Psoas muscle (tissue), 8 donors: Measurements from ENCODE around the gene WDR81. TPM values are rescaled to one million over a fixed set of nuclear protein-coding genes. Genes with fewer than 3 reads are reported as not detected.

Source experiments
- ATAC-seq, 4 donors: fragments of 200-7000 bp; cut with Tn5 transposase; one replicate each; pipeline ENCODE4 v1.9.1; 2020; ENCODE audit warnings: moderate library complexity in 3 of 4, mild to moderate bottlenecking in 2 of 4
- DNase-seq, 2 donors: peaks; one replicate each; pipeline ENCODE4 v3.0.0-alpha.2; 2020
- H3K27ac ChIP-seq: fragments of 200-600 bp; one replicate; pipeline ENCODE4 v1.8.0; 2022
- H3K27me3 ChIP-seq, 3 donors: fragments of 200-600 bp in 1 of 3; one replicate each; pipeline versions ENCODE4 v1.6.1 to v1.8.0; 2013 to 2022; ENCODE audit warnings: low read length in 2 of 3, mild to moderate bottlenecking in 2 of 3, moderate library complexity in 1 of 3; ENCODE audit not compliant: insufficient read depth in 3 of 3
- H3K36me3 ChIP-seq, 2 donors: fragments of 200-600 bp in 1 of 2; one replicate each; pipeline versions ENCODE4 v1.6.1 to v1.8.0; 2013 to 2022; ENCODE audit warnings: low read depth in 1 of 2, mild to moderate bottlenecking in 1 of 2, moderate library complexity in 1 of 2; ENCODE audit not compliant: insufficient read depth in 1 of 2
- H3K4me1 ChIP-seq: fragments of 200-600 bp; one replicate; pipeline ENCODE4 v1.8.0; 2022
- H3K4me3 ChIP-seq: fragments of 200-600 bp; one replicate; pipeline ENCODE4 v1.8.0; 2022; ENCODE audit warnings: mild to moderate bottlenecking
- H3K9me3 ChIP-seq: fragments of 200-600 bp; one replicate; pipeline ENCODE4 v1.8.0; 2022
- CTCF ChIP-seq: fragments of 200-600 bp; IDR thresholded peaks from one replicate; pipeline ENCODE4 v1.8.0; 2022; ENCODE audit warnings: antibody characterized with exemption
- WGBS, 3 donors: extraction: QIAGEN DNeasy Blood & Tissue Kit; methylation state at CpG; one replicate each; pipeline versions ENCODE4 v1.1.6 to v1.1.7; 2013; 5-methylcytosine and 5-hydroxymethylcytosine counted together
- intact Hi-C, 2 donors: fragments of 100-400 bp; cut with DNase I; formaldehyde crosslinking; loops; one replicate each; pipeline versions ENCODE4 v1.11.0 to v1.14.2; 2022
- polyA plus RNA-seq, 3 donors: library from polyadenylated mRNA; stranded (reverse); fragments of 200-250 nt; gene quantifications; one replicate each; pipeline ENCODE4 v1.2.3, GENCODE V29; 2013
- total RNA-seq, 4 donors: library from RNA; stranded (reverse); fragmentation: NEBNext Ultra II Directional in 2 of 4; extraction: Animal tissue kit (Norgen Biotek cat#: 25700) in 2 of 4; gene quantifications; one replicate each; pipeline versions ENCODE4 v1.2.1 to v1.2.4, GENCODE V29; 2021 to 2023
- donor health status: healthy with polysubstance abuse.
- donor health status: DM: no; HTN: no; CAD: no; lungs with moderate emphysema.
- donor health status: Bipolar disorder and iron deficiency.
- donor health status: healthy.
- donor health status: DM: yes; HTN: yes; CAD: no.
- donor health status: DM: no; HTN: no; CAD: no.
- donor health status: DM: no; HTN: no; CAD: no.
- donor health status: DM: yes; HTN: yes; CAD: no.

The WDR81 gene
- total and polyA plus RNA-seq, 7 donors = 15.1 to 27.9 (median 18.5) TPM

DNA sequence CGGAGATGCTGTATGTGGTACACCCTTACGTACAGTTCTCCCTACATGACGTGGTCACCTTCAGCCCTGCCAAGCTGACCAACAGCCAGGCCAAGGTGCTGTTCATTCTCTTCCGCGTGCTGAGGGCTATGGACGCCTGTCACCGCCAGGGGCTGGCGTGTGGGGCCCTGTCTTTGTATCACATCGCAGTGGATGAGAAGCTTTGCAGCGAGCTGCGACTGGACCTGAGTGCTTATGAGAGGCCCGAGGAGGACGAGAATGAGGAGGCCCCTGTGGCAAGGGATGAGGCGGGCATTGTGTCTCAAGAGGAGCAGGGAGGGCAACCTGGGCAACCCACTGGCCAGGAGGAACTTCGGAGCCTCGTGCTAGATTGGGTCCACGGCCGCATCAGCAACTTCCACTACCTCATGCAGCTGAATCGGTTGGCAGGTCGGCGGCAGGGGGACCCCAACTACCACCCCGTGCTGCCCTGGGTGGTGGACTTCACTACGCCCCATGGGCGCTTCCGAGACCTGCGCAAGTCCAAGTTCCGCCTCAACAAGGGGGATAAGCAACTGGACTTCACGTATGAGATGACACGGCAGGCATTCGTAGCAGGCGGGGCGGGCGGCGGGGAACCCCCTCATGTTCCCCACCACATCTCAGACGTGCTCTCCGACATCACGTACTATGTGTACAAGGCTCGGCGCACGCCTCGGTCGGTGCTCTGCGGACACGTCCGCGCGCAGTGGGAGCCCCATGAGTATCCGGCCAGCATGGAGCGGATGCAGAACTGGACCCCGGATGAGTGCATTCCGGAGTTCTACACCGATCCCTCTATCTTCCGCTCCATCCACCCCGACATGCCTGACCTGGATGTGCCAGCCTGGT lies 1.4 kb downstream of the WDR81 start:
- Histone ChIP-seq H3K27me3 (no peaks in the 10 kb centered on the region), H3K36me3 (peaks cover 0 to 29% of the 10 kb centered on the region in 2 donors), H3K4me1 (peaks cover 50% of the 10 kb centered on the region), H3K4me3 (peak overlapping the region; percentile 82), H3K27ac (peak overlapping the region; percentile 94), H3K9me3 (no peaks in the 10 kb centered on the region)
- peak in 1 of 2 donors; percentile 56 for DNase-seq
- WGBS, 3 donors = 90 to 92% (median 91%) methylated on average over 54 of the region's 54 CpGs
- ATAC-seq = no peak
- TF ChIP-seq CTCF = no peak
- intact Hi-C loops = loop anchor here (5.0 kb wide), 2 partner anchors 36 to 141 kb away; partner anchors contain the start of gene SERPINF1 (in 1 of the 2)

DNA sequence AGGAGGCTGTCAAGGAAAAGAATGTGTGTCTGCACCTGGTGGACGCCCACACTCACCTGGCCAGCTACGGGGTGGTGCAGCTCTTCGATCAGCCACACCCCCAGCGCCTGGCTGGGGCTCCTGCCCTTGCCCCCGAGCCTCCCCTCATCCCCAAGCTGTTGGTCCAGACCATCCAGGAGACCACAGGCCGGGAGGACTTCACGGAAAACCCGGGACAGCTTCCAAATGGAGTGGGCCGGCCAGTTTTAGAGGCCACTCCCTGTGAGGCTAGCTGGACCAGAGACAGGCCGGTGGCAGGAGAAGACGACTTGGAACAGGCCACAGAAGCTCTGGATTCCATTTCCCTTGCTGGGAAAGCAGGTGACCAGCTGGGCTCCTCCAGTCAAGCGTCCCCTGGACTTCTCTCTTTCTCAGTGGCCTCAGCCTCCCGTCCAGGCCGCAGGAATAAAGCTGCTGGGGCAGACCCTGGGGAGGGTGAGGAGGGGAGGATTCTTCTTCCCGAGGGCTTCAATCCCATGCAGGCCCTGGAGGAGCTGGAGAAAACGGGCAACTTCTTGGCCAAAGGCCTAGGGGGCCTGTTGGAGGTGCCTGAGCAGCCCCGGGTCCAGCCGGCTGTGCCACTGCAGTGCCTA lies 2.2 kb downstream of the WDR81 start:
- Histone ChIP-seq H3K4me3 (peak overlapping the region; percentile 2), H3K27ac (peak overlapping the region; percentile 55), H3K9me3 (no peaks in the 10 kb centered on the region), H3K4me1 (peaks cover 55% of the 10 kb centered on the region), H3K36me3 (peaks cover 0 to 30% of the 10 kb centered on the region in 2 donors), H3K27me3 (no peaks in the 10 kb centered on the region)
- 61 to 71% (median 62%) methylated on average over 18 of the region's 18 CpGs for WGBS, 3 donors
- DNase-seq (peak in 1 of 2 donors; percentile 54), ATAC-seq (no peak)
- no peak for TF ChIP-seq CTCF
- intact Hi-C loops = loop anchor here (5.0 kb wide), 2 partner anchors 36 to 141 kb away; partner anchors contain the start of gene SERPINF1 (in 1 of the 2)

GRCh38 chr17:1727258-1727789 lies 2.8 kb downstream of the WDR81 start:
- peak in 1 of 2 donors; percentile 54 for DNase-seq
- H3K9me3 ChIP-seq = no peaks in the 10 kb centered on the region
- peak overlapping the region; percentile 2 for H3K4me3 ChIP-seq
- peaks cover 0 to 36% of the 10 kb centered on the region in 2 donors for H3K36me3 ChIP-seq
- no peak for TF ChIP-seq CTCF
- no peak for ATAC-seq
- peaks cover 56% of the 10 kb centered on the region for H3K4me1 ChIP-seq
- H3K27ac ChIP-seq = peak overlapping the region; percentile 94
- 90% methylated on average over 21 of the region's 21 CpGs for WGBS, 3 donors
- intact Hi-C loops = loop anchor here (5.0 kb wide), 2 partner anchors 35 to 140 kb away; partner anchors contain the start of gene SERPINF1 (in 1 of the 2)
- H3K27me3 ChIP-seq = no peaks in the 10 kb centered on the region

GRCh38 chr17:1727876-1728630 lies 3.5 kb downstream of the WDR81 start:
- 81 to 87% (median 82%) methylated on average over 28 of the region's 28 CpGs for WGBS, 3 donors
- Histone ChIP-seq H3K27ac (peak overlapping the region; percentile 94), H3K36me3 (peaks cover 0 to 43% of the 10 kb centered on the region in 2 donors), H3K27me3 (no peaks in the 10 kb centered on the region), H3K4me1 (peaks cover 62% of the 10 kb centered on the region), H3K9me3 (no peaks in the 10 kb centered on the region), H3K4me3 (no peak overlapping the region)
- no peak for ATAC-seq
- DNase-seq = peak in 1 of 2 donors; percentile 45
- intact Hi-C loops = loop anchor here (5.0 kb wide), 2 partner anchors 34 to 139 kb away; partner anchors contain the start of gene SERPINF1 (in 1 of the 2)
- no peak for TF ChIP-seq CTCF
